ENCODE data around the gene NMT1. TPM values are rescaled to one million over a fixed set of nuclear protein-coding genes. Genes with fewer than 3 reads are reported as not detected.
A peak's percentile ranks its signal among the peaks of the same experiment; 100 is the strongest.

Gene NMT1
- total and polyA plus RNA-seq, 2 of the 13 experiments (the other 11 are each of a cell fraction or from before 2014, with no cell fraction given), result 75.7 to 142 TPM

DNA sequence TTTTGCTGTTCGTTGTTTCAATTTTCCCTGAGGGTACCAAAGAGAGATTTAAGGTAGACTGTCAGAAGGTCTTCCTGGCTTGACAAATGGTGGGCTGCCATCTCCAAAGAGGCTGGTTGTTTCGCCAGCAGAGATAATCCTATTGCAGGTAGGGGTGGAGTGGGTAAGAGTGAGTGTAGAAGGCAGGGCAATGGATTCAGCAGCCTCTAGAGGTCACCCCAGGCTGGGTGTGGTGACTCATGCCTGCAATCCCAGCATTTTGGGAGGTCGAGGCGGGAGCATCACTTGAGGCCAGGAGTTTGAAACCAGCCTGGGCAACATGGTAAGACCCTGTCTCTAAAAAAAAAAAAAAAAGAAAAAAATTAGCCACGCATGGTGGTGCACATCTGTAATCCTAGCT lies 44.3 kb upstream of the NMT1 start (continued):
- no peak for TF ChIP-seq ZNF512 (CRISPR knock-in tag; IDR thresholded peaks at IDR 0.05)
- TF ChIP-seq MEF2D (CRISPR knock-in tag; IDR thresholded peaks at IDR 0.05), result no peak
- TF ChIP-seq, protein P1, sequence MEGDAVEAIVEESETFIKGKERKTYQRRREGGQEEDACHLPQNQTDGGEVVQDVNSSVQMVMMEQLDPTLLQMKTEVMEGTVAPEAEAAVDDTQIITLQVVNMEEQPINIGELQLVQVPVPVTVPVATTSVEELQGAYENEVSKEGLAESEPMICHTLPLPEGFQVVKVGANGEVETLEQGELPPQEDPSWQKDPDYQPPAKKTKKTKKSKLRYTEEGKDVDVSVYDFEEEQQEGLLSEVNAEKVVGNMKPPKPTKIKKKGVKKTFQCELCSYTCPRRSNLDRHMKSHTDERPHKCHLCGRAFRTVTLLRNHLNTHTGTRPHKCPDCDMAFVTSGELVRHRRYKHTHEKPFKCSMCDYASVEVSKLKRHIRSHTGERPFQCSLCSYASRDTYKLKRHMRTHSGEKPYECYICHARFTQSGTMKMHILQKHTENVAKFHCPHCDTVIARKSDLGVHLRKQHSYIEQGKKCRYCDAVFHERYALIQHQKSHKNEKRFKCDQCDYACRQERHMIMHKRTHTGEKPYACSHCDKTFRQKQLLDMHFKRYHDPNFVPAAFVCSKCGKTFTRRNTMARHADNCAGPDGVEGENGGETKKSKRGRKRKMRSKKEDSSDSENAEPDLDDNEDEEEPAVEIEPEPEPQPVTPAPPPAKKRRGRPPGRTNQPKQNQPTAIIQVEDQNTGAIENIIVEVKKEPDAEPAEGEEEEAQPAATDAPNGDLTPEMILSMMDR (CRISPR knock-in tag; IDR thresholded peaks at IDR 0.05), result peak; percentile 69
- TF ChIP-seq MIXL1 (CRISPR knock-in tag; IDR thresholded peaks at IDR 0.05), result 0 out of 2 replicates have a peak, but pooled peaks have one; percentile 16
- TF ChIP-seq RXRB (CRISPR knock-in tag; IDR thresholded peaks at IDR 0.05; ENCODE audit: borderline replicate concordance), result peak; percentile 22; the same call in 1 of the 2 replicates

DNA sequence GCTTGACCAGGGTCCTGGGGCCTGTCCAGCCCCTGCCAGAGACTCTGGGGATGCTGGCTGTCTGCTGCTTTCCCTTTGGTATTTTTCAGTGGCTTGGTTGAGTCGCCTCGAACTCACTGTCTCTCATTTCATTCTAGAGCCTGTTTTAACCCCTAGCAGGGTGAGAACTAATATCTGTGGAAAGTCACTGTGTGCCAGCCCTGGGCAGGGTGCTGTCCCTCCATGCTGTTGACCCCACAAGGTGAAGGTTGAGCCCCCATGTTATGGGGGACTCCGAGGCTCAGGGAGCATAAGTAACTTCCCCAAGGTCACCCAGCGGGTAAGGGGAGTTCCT lies 42.6 kb upstream of the NMT1 start:
- ATAC-seq (no peak), DNase-seq (ENCODE audit: low spot score) (no peak), FAIRE-seq (no peak)
- BruUV-seq (replicated peaks), result no TSS peak
- Histone ChIP-seq H3K4me3 (replicated peaks in 1 of 3; ENCODE audit: insufficient read depth in 1 of 3, low read depth in 2 of 3, low read length in 3 of 3) (peak overlapping the region; percentile 52 to 75 (median 71)), H3K9me3 (ENCODE audit: low read length) (no peaks in the 10 kb centered on the region), H3K27ac (ENCODE audit: extremely low read length, insufficient read depth, low read length) (no peak overlapping the region), H4K20me1 (ENCODE audit: insufficient read depth, low read length) (no peaks in the 10 kb centered on the region), H2AFZ (ENCODE audit: low read length) (no peak overlapping the region), H3K36me3 (replicated peaks in 1 of 2; ENCODE audit: control insufficient read depth in 1 of 2, insufficient read depth in 2 of 2, low read length in 2 of 2) (no peaks in the 10 kb centered on the region), H3K4me1 (ENCODE audit: insufficient read depth, low read length) (peaks cover 67% of the 10 kb centered on the region), H3K4me2 (ENCODE audit: low read depth, low read length) (peak overlapping the region; percentile 95), H3K79me2 (ENCODE audit: insufficient read depth, low read length) (no peaks in the 10 kb centered on the region), H3K27me3 (ENCODE audit: control insufficient read depth in 1 of 2, insufficient read depth in 2 of 2, low read length in 2 of 2) (peaks cover 0 to 16% of the 10 kb centered on the region in 2 experiments; a peak in 2 of 5 replicates), H3K9ac (ENCODE audit: insufficient read depth, low read depth, low read length) (peak overlapping the region; percentile 45; the same call in 1 of the 2 replicates)
- intact Hi-C loops (cut with micrococcal nuclease; ENCODE audit: unreplicated experiment), result no loop called here
- in situ Hi-C loops (cut with HindIII; ENCODE audit: extremely low pct_ligation_motif_present, low pct_unique_long_range_greater_than_20kb), result loop anchor here (5.0 to 25.0 kb wide), 2 partner anchors 96 to 231 kb away; no protein-coding TSS in a partner anchor
- 2% methylated on average over 3 of the region's 4 CpGs for whole genome bisulfite sequencing (ENCODE audit: low lambda C conversion rate)
- CTCF ChIA-PET (ENCODE audit: low intra/inter-chr PET ratio, low total read pairs), result interaction anchor here (1.3 to 4.8 kb wide), 2 partner anchors 98 to 107 kb away, joined by 4 to 24 read pairs; no protein-coding TSS in a partner anchor
- POLR2A ChIA-PET, result no interaction called here
- no peak for TF ChIP-seq NR2F2 (IDR thresholded peaks at IDR 0.05; ENCODE audit: borderline replicate concordance, low read depth)
- TF ChIP-seq NFRKB (IDR thresholded peaks at IDR 0.05), result no peak
- no peak for TF ChIP-seq ZNF337 (CRISPR knock-in tag; IDR thresholded peaks at IDR 0.05; ENCODE audit: borderline replicate concordance, low read depth)
- TF ChIP-seq HMG20B (CRISPR knock-in tag; conservative IDR thresholded peaks at IDR 0.05), result no peak
- TF ChIP-seq GFI1 (CRISPR knock-in tag; IDR thresholded peaks at IDR 0.05; ENCODE audit: borderline replicate concordance), result no peak
- TF ChIP-seq SMARCC2 (IDR thresholded peaks at IDR 0.05), result no peak
- no peak for TF ChIP-seq ZNF441 (CRISPR knock-in tag; IDR thresholded peaks at IDR 0.05; ENCODE audit: borderline replicate concordance)
- TF ChIP-seq, protein P2, sequence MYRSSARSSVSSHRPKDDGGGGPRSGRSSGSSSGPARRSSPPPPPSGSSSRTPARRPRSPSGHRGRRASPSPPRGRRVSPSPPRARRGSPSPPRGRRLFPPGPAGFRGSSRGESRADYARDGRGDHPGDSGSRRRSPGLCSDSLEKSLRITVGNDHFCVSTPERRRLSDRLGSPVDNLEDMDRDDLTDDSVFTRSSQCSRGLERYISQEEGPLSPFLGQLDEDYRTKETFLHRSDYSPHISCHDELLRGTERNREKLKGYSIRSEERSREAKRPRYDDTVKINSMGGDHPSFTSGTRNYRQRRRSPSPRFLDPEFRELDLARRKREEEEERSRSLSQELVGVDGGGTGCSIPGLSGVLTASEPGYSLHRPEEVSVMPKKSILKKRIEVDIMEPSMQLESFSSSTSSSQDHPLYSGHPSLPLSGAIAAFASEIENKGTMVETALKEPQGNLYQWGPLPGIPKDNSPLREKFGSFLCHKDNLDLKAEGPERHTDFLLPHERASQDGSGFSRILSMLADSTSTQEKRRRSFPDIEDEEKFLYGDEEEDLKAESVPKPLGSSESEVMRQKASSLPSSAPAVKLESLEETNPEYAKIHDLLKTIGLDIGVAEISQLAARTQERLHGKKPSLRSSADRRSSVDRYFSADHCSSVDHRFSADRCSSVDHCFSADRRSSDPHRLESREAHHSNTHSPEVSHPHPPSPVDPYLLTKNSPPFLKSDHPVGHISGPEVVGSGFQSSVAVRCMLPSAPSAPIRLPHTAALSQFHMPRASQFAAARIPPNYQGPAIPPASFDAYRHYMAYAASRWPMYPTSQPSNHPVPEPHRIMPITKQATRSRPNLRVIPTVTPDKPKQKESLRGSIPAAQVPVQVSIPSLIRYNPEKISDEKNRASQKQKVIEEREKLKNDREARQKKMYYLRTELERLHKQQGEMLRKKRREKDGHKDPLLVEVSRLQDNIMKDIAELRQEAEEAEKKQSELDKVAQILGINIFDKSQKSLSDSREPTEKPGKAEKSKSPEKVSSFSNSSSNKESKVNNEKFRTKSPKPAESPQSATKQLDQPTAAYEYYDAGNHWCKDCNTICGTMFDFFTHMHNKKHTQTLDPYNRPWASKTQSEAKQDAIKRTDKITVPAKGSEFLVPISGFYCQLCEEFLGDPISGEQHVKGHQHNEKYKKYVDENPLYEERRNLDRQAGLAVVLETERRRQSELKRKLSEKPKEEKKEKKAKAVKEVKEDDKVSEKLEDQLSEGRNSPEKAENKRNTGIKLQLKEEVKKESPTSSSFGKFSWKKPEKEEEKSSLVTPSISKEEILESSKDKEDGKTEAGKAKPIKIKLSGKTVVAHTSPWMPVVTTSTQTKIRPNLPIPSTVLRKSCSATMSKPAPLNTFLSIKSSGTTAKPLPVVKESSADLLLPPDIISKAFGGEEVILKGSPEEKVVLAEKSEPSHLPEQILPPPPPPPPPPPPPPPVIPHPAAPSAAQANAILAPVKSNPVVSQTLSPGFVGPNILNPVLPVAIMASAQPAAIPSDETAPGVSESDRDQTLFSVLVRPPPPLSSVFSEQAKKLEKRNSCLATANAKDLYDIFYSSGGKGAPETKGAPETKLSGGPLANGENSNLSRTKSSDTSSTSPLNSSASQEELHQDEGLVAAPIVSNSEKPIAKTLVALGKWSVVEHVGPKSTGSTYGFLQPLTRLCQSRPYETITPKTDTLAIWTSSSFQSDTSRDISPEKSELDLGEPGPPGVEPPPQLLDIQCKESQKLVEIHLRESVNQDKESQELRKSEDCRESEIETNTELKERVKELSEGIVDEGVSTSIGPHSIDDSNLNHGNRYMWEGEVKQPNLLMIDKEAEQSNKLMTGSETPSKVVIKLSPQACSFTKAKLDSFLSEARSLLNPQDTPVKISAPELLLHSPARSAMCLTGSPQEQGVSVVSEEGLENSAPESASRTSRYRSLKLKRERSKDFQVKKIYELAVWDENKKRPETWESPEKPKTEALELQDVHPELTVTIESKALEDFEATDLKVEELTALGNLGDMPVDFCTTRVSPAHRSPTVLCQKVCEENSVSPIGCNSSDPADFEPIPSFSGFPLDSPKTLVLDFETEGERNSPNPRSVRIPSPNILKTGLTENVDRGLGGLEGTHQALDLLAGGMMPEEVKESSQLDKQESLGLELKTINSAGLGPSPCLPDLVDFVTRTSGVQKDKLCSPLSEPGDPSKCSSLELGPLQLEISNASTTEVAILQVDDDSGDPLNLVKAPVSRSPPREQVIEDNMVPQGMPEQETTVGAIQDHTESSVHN (CRISPR knock-in tag; IDR thresholded peaks at IDR 0.05), result 0 out of 2 replicates have a peak, but pooled peaks have one; percentile 58

Measured in HepG2 (cell line).